ENCODE measurements around the gene SEMA4A.
A peak's percentile ranks its signal among the peaks of the same experiment; 100 is the strongest.

Gene SEMA4A

DNA sequence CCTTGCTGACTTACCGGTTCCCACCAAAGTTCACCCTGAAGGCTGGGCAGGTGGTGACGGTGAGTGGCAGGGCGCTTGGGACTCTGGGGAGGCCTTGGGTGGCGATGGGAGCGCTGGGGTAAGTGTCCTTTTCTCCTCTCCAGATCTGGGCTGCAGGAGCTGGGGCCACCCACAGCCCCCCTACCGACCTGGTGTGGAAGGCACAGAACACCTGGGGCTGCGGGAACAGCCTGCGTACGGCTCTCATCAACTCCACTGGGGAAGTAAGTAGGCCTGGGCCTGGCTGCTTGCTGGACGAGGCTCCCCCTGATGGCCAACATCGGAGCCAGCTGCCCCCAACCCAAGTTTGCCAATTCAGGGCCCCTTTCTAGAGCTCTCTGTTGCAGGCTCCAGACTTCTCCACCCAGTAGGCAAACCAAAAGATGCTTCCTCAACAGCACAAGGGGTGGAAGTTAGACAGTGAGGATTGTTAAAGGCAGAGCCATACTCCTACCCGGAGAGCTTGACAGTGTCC, 16.4 kb upstream of the SEMA4A start:
- no peak for DNase-seq

DNA sequence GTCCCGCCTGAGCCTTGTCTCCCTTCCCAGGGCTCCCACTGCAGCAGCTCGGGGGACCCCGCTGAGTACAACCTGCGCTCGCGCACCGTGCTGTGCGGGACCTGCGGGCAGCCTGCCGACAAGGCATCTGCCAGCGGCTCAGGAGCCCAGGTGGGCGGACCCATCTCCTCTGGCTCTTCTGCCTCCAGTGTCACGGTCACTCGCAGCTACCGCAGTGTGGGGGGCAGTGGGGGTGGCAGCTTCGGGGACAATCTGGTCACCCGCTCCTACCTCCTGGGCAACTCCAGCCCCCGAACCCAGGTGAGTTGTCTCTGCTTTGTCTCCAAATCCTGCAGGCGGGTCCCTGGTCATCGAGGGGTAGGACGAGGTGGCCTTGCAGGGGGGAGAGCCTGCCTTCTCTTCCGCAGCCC, 14.9 kb upstream of the SEMA4A start:
- DNase-seq, result no peak

DNA sequence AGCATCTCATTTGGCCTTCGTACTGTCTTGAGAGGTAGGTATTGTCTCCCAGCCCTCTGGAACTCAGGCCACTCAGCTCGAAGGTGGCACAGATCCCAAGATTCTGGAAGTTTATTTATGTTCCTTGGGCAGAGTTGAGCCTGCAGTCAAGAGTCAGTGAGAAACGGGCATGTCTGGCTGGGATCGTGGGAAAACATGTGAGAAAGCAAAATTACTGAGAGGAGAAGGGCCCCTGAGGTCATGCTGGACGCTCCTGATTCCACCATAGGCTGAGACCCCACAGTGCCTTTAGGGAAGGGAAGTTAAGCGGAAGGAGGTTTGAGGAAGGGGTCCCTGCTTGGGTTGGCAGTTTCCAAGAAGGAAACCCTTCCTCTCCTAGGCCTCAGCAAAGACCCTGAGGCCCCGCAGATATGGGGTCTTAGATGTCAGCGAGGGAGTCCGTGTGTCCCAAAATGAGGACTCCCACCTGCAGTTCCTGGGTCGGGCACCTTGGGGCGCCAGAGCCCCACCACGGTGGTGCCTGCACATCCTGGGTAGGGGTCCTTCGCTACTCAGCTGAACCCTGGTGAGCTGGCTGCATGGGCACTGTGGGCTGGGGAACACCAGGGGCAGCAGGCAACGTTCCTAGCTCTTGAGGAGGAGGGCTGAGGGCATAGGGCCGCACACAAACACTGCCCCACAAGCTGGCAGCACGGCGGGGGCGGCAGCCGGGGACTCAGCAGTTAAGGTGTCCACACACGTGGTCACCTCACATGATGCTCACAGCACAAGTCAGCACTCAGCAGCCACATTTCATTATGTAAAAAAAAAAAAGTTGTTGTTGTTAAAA, 12.3 kb upstream of the SEMA4A start:
- peak; percentile 68 for DNase-seq

DNA sequence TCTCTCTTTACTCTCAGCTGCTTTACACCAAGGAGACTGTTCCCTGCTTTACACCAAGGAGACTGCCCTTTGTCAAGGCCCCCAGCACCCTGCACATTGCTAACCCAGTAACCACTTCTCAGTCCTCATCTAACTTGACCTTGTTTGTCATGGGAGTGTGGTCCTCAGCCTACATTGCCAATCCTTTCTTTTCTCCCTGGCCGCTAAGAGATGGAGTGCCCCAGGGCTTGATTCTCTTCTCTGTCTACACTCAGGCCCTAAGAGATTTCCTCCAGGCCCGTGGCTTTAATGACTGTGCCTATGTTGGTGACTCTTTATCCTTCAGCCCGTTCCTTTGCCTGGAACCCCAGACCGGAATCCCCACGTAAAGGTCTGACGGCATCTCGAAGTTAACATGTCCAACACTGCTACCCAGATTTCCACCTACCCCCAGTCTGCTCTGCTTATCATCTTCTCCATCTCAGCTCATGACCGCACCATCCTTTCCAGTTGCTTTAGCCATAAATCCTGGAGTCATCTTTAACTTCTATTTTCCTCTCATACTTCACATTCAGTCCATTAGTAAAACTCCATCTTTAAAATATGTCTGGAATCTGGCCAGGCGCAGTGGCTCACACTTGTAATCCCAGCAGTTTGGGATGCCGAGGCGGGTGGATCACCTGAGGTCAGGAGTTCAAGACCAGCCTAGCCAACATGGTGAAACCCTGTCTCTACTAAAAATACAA, 9.5 kb upstream of the SEMA4A start:
- DNase-seq, result no peak

DNA sequence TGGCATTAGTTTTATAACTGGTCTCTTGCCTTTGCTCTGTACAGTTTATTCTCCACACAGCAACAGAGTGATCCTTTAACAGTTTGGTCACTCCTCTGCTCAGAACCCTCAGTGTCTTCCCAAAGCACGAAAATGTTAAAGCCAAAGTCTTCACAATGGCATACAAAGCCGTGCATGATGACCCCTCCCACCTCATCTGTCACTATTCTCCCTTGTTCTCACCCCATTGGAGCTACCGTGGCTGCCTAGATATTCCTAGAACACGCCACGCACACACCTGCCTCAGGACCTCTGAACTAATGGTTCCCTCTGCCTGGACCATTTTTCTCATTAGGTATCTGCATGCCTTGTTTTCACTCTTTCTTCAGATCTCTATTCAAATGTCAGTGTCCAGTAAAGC, 8.6 kb upstream of the SEMA4A start:
- DNase-seq, result no peak

DNA sequence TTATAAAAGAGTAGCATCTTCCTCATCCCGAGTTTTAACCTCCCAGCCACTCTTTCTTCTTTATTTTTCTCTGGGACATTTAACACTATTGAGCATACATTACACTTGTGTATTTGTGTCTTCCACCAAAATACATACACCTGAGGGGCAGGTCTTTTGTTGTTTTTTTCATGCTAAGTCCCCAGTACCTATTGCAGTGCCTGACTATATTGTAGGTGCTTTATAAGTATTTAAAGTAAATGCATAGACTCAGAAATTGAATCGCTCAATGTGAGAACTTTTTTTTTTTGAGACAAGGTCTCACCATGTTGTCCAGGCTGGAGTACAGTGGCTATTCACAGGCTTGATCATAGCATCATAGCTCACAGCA, 7.8 kb upstream of the SEMA4A start:
- DNase-seq, result no peak

DNA sequence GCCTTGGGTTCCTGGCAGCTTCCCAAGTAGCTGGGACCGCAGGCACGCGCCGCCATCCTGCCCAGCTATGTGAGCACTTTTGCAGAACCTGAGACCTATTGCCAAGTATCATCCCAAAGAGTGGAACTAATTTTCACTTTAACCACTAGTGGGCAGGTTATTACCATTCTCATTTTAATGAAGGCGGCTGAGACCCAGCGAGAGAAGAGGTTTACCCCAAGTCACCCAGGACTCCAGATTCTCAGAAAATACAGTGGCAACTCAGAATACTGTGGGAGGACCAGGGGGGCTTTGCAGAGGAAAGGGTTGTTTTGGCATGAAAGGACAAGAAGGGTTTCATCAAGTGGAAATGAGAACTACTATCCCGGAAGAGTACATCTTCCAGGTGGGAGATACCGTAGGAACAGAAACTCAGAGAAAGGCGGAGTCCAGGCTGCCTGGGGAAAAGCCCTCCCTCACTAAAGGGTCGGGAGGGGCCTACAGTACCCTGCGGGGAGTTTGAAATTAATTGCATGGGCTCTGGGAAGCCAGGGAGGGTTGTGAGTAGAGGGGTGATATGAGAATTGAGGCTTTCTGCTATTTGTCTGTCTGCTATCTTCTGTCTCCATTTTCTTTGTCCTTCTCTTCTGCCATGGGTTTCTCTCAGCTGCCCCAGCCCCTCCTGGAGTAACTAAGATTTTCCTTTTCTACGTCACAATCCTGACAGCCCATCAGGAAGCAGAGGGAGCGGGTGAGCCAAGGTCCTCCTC, 7.2 kb upstream of the SEMA4A start:
- peak; percentile 94 for DNase-seq

DNA sequence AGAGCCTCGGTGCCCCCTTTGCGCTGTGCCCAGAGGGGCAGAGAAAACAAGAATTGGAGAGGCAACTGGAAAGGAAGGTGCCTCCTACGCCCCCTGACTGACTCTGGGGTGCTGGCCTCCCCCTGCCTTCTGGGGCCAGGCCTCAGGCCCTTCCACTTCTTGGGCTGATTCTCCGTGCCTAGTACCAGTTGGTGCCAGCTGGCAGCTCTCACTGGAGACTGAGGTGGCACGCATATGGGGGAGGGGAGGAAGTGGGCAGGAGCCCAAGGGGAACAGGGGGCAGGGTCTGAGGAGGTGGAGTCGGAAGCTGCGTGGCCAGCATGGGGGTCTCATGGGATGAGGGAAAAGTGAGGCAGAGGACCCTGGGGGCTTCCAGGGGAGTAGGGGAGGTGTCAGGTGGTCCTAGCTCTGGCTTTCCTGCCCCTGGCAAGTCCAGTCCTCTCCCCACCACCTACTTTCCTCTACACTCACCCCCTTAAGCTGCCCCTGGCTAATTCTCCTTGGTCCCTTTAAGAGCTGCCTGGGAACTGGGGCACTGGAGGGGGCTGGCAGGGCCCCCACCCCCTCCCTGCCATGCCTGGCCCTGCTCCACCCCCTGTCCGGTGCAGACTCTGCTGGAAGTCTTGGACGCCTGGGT, 6.5 kb upstream of the SEMA4A start:
- peak; percentile 16 for DNase-seq

DNA sequence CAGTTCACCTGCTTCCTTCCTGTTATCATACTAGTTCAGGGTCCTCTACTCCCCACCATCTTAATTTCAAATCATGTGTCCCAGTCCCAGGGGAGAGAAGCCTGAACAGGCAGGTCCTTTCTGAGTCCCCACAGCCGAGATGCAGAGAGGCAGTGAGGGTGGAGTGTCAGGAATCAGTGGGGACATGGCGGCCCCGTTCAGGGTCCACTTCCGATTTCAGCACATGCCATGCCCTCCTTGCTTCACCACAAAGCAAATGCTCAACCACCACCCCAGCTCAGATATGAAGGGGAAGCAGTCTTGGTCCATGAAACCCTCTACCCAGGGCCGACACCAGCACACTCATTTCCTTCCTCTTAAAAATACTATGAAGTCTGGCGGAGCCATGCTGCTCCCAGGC, 5.2 kb upstream of the SEMA4A start:
- no peak for DNase-seq

DNA sequence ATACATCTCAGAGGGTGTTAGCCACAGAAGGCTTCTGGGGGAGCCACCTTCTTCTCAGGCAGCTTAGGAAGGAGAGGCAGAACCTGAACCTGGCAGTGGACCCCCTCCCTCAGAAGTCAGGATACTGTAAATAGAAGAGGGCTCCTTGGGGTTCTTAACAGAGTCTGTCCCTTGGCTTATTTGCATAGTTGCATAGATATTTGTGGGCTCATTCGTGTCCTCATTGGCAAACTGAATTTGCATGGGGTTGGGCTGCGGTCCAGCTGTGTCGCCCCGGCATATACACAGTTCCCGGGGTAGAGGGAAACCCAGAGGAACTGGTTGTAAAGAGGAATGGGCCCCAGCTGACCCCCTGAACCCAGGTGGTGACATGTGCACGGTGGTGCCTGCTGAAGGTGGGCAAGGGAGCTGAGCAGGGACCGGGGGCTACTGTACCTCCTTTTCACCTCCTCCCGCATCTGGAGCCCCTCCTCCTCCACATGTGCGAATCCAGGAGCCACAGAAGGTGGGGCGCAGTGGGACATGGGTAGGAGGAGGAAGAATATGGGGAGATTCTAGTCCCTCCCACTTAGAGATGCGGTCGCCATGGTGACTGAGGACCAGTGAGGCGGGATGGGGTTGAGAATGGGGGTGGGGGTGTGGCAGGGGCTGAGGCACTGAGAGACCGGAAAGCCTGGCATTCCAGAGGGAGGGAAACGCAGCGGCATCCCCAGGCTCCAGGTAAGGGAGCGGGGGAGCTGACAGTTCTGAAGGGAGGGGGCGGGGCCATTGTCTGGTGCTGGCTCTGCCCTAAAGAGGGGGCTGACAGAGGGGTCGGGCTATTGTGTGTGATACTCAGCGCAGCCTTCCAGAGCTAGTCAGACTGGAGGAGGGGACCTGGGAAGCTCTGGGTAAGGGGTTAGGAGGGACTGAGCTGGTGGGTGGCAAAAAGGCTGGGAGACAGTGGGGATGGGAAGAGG, 3.7 kb upstream of the SEMA4A start:
- no peak for DNase-seq

DNA sequence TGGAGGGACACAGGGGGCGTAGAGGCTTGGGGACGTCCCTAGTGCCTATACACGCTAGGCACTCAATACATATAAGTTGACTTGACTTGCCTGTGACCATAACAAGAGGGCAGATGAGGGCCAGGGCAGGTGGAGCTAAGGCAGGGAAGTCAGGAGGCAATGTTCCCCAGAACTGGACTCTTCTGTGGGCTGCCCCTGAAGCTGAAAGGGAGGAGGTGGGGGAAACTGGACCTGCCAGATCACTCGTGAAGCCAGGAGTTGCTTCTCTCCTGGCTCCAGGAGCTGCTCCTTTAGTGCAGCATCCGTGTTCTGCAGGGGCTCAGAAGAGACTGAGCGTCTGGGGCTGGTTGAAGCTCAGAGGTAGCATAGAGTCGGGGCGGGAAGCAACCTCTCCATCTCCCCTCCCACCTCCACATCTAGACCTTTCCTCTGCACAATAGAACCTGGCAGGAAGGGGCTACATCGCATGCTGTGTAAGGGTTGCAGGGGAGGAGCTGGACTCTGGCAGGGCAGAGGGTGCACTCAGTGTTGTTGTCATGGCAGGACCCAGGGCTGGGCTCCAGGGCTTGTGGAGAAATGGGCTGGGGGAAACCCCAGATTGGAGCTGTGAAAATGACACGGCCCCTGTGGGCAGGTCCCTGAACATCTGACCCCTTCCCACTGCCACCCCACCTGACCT, 2.9 kb upstream of the SEMA4A start:
- DNase-seq, result no peak

DNA sequence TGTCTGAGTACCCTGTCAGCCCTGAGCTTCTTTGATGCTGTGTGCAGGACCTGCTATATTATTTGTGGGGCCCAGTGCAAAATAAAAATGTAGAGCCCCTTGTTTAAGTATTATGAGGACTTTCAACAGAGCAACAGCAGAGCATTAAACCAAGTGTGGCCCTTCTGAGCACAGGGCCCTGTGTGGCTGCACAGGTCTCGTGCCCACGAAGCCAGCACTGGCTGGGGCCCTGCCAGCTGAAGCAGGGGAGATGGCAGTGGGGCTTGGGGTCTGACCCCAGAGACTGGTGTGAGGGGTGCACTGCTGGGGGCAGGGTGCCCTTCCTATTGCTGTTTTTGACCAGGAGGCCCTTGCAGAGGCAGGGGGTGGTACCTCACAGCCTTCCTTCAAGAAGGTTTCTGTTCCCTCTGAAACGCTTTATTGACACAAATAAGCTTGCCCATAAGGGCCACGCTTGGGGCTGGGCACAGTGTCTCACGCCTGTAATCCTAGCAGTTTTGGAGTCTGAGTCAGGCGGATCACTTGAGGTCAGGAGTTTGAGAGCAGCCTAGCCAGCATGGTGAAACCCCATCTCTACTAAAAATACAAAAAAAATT, 2.2 kb upstream of the SEMA4A start:
- no peak for DNase-seq

DNA sequence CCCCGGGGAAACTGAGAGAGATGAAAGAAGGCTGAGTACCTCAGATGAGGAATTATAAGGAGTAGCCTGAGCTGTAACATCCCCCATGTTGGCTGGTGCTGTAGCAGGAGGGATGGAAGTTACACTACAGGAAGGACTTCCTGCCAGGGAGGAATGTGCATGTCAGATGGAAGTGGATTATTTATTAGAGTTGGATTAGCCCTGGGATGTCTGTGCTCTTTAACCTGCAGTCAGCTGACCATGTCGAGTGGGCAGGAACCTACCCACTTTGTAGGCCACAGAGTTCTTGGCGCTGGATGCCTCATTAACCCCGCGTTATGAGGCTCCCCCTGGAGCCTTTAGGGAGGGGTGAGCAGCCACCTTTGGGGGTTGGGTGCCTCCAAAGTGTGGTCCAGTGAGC, 757 bp upstream of the SEMA4A start:
- DNase-seq, result no peak

DNA sequence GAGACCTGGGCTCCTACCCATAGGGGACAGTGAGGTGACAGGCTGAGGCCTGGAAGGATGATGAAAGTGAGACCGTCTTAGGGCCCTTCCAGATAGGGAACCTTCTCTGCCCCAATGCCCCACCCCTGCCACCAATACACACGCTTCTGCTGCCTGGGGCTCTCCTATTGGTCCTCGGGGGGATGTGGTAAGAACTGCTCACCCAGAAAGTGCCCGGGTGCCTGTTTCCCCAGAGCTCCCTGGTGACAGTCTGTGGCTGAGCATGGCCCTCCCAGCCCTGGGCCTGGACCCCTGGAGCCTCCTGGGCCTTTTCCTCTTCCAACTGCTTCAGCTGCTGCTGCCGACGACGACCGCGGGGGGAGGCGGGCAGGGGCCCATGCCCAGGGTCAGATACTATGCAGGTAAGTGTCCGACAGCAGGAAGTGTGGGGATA, 948 bp downstream of the SEMA4A start:
- no peak for DNase-seq

DNA sequence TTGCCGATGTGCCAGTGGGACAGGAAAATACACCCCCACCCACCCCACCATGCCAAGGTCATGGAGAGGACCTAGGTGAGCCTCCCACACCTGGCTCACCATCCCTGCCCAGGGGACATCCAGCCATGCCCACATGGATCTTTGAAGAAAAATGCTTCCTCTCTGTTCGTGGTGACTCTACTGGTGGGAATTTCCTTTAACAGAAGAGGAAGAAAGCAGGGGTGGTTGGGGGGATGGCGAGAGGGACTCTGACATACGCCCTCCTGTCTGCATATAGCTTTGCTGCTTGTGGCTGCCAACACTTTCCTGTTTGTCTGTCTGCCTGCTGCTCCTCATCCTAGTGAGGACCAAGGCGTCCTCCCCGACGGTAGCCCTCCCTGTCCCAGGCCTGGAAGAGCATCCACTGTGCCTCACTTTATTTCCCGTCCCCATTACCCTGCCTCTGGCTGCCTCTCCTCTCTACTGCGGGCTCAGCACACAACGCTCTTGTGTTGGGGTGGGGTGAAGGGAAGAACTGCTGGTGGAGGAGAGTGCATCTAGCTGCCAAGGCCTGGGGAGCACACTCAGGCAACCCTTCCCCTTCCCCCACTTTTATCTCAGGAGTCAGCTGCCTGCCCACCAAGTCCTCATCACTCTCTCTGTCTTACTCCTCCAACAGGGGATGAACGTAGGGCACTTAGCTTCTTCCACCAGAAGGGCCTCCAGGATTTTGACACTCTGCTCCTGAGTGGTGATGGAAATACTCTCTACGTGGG, 2.5 kb downstream of the SEMA4A start:
- DNase-seq, result no peak

DNA sequence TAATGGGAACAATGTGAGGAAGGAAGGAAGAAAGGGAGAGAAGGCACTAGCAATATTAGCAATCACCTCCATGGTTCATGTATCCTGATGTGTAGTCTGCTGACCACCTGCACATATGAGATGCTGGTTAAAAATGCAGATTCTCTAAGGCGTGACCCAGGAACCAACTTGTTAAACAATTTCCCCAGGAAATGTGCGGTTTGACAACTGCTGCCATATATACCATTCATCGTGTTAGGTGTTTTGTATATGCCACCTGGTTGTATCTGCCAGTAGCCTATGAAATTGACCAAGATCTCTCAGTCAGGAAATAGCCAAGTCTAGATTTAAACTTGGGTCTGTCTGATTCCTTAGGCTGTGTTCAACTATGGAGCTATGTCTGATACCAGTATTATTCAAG, 4.1 kb downstream of the SEMA4A start:
- DNase-seq, result no peak

DNA sequence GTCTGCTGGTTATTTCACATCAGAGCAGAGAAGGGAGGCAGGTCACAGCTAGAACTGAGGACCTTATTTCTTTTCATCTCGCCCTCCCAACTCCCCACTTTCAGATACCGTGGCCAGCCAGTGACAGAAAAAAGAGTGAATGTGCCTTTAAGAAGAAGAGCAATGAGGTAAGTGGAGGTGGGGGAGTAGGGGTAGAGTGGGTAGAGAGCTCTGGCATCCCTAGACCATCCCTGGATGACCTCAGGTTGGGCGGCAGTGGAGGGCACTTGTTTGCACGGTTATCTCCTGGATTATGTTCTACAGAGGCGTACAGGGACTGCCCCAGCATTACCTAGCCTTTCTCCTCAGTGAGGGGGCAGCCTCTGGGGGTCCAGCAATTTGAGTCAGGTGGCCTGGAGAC, 4.6 kb downstream of the SEMA4A start:
- no peak for DNase-seq

DNA sequence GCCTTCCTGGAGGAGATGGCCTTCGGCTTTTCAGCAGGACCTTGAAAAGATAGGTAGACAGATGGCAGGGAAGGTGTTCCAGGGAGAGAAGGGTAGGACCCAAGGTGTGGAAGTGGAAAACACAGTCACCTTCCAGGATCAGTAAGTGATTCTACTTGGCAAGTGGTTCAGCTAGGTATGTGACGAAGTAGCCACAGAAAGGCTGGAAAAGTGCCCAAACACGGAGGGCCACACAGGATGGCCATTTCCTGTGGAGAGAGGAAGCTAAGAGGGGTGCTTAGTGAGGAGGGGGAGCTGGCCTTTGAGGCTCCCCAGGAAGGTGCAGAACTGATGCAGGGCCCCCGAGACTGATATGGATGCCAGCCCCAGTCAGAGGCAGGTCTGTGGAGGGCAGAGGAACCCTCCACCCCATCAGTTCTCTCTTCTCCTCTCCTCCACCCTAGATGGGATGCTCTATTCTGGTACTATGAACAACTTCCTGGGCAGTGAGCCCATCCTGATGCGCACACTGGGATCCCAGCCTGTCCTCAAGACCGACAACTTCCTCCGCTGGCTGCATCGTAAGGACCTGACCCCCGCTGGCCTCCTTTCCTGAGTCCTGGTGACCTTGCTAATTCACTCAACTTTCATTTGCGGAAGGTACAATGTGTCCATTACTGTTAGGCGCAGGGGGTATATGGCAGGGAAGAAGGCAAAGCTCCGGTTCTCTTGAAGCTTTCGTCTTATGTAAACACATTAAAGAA, 6.8 kb downstream of the SEMA4A start:
- no peak for DNase-seq

DNA sequence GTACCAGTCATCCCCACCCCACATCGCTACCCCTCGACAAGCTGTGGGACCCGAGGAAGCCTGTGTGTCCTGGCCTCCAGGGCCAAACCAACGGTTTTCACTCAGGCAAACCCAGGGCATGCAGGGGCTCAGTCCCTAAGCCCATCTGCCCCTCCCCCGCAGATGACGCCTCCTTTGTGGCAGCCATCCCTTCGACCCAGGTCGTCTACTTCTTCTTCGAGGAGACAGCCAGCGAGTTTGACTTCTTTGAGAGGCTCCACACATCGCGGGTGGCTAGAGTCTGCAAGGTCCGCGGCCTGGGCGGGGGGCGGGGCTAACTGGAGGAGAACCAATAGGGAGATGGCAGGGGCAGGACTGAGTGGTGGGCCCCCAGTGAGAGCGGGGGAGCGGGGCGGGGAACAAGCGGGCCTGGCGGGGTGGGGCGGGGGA, 7.4 kb downstream of the SEMA4A start:
- DNase-seq, result no peak

Data from NCI-H1694 (cell line).